Astrocyte of the cerebellum (primary cell): Measurements from ENCODE around the gene CCNT1.
"Not testable (repeated sequence)": the region's sequence is repeated elsewhere in the genome, so short reads cannot be mapped to it uniquely, and the experiment has no call there.

Experiments used
- DNase-seq: peaks from one replicate; pipeline ENCODE4 v3.0.0-alpha.2; 2011; ENCODE audit warnings: low read depth
- H3K4me3 ChIP-seq: 2 replicates; pipeline ENCODE4 v1.5.1; 2011; ENCODE audit warnings: mild to moderate bottlenecking, low read depth, low read length, moderate library complexity
- in situ Hi-C: cut with HindIII; loops from 2 replicates; pipeline ENCODE4 v1.10.0; 2017; ENCODE audit warnings: low sequenced_read_pairs
- TF ChIP-seq, protein P1 (sequence below): IDR thresholded peaks from 2 replicates; pipeline ENCODE4 v1.5.1; 2012; ENCODE audit warnings: low read length, low read depth, moderate library complexity, mild to moderate bottlenecking; ENCODE audit errors: missing control alignments

Gene CCNT1

GRCh38 chr12:48643011-48643410, 73.5 kb downstream of the CCNT1 start:
- no peak overlapping the region for H3K4me3 ChIP-seq
- in situ Hi-C loops: no loop called here
- no peak for DNase-seq
- TF ChIP-seq, protein P1, sequence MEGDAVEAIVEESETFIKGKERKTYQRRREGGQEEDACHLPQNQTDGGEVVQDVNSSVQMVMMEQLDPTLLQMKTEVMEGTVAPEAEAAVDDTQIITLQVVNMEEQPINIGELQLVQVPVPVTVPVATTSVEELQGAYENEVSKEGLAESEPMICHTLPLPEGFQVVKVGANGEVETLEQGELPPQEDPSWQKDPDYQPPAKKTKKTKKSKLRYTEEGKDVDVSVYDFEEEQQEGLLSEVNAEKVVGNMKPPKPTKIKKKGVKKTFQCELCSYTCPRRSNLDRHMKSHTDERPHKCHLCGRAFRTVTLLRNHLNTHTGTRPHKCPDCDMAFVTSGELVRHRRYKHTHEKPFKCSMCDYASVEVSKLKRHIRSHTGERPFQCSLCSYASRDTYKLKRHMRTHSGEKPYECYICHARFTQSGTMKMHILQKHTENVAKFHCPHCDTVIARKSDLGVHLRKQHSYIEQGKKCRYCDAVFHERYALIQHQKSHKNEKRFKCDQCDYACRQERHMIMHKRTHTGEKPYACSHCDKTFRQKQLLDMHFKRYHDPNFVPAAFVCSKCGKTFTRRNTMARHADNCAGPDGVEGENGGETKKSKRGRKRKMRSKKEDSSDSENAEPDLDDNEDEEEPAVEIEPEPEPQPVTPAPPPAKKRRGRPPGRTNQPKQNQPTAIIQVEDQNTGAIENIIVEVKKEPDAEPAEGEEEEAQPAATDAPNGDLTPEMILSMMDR: no peak

DNA sequence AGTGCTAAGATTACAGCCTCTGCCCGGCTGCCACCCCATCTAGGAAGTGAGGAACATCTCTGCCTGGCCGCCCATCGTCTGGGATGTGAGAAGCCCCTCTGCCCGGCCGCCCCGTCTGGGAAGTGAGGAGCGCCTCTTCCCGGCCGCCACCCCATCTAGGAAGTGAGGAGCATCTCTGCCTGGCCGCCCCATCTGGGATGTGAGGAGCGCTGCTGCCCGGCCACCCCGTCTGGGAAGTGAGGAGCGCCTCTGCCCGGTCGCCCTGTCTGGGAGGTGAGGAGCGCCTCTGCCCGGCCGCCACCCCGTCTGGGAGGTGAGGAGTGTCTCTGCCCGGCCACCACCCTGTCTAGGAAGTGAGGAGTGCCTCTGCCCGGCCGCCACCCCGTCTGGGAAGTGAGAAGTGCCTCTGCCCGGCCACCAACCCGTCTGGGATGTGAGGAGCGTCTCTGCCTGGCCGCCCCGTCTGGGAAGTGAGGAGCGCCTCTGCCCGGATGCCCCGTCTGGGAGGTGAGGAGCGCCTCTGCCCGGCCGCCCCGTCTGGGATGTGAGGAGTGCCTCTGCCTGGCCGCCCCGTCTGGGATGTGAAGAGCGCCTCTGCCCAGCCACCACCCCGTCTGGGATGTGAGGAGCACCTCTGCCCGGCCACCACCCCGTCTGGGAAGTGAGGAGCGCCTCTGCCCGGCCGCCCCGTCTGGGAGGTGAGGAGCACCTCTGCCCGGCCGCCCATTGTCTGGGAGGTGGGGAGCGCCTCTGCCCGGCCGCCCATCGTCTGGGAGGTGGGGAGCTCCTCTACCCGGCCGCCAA, 74.6 kb downstream of the CCNT1 start:
- H3K4me3 ChIP-seq, in situ Hi-C loops, DNase-seq: not testable (repeated sequence)

GRCh38 chr12:48640854-48641253, 75.7 kb downstream of the CCNT1 start:
- in situ Hi-C loops: no loop called here
- no peak for DNase-seq
- TF ChIP-seq, protein P1: no peak
- no peak overlapping the region for H3K4me3 ChIP-seq

GRCh38 chr12:48640428-48640827, 76.1 kb downstream of the CCNT1 start:
- no peak for DNase-seq
- in situ Hi-C loops: no loop called here
- H3K4me3 ChIP-seq: no peak overlapping the region
- TF ChIP-seq, protein P1: no peak
